HL-60/S4 treated with retinoic acid at 250 ng/mL for 4 days and 3 days (cell line): ENCODE data around the gene RNF152.
"Not testable (repeated sequence)": the region's sequence is repeated elsewhere in the genome, so short reads cannot be mapped to it uniquely, and the experiment has no call there.

ENCODE experiments used
- in situ Hi-C: fragments of 300-500 bp; cut with MboI; formaldehyde crosslinking; loops from 2 replicates; pipeline ENCODE4 v1.7.0; 2022; ENCODE audit warnings: low sequenced_read_pairs

Gene RNF152

GRCh38 chr18:61824733-61825363, 68.0 kb downstream of the RNF152 start:
- in situ Hi-C loops: no loop called here

GRCh38 chr18:61823595-61823994, 69.2 kb downstream of the RNF152 start:
- in situ Hi-C loops: no loop called here

- in situ Hi-C loops: no loop called here
These were observed 69.9 kb downstream of the RNF152 start for GRCh38 chr18:61822879-61823278.

- in situ Hi-C loops: no loop called here
These were observed 71.1 kb downstream of the RNF152 start for GRCh38 chr18:61821748-61822147.

DNA sequence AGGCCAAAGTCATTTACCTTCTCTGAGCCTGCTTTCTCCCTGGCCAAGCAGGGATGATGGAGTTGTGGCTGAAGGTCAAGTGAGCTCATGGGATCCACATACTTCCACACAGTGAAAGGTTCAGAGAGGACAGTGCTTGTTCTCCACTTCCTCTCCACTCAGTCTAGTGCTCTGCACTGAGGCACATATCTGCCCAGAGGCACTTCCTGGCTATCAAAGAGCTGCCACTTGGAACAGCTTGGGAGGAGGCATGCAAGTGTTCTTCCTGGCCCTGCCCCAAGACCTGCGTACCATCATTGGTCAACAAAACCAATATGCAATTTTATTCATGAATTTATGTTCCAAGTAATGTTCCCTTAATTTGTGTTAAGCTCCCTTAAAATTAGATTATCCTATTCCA, 71.9 kb downstream of the RNF152 start:
- in situ Hi-C loops: no loop called here

GRCh38 chr18:61817086-61817485, 75.7 kb downstream of the RNF152 start:
- in situ Hi-C loops: no loop called here

- in situ Hi-C loops: no loop called here
These were observed 76.8 kb downstream of the RNF152 start for GRCh38 chr18:61815885-61816470.

DNA sequence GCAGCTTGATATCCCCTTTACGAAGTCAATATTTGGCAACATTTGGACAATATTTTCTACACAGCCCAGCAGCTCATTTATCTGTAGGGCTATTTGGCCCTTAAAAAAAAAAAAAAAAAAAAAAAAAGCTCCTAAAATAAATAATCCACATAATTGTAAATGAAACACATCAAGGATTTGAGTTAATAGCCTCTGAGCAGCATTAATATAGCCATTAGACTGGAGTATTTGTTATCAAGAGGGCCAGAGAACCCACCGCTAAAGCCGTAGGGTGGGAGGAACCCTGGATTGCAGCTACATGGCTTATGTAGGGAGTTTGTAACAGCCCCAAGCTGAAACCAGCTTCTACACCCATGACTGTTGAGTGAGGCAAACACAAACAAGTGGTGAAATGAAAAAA, 84.5 kb downstream of the RNF152 start:
- in situ Hi-C loops: no loop called here

DNA sequence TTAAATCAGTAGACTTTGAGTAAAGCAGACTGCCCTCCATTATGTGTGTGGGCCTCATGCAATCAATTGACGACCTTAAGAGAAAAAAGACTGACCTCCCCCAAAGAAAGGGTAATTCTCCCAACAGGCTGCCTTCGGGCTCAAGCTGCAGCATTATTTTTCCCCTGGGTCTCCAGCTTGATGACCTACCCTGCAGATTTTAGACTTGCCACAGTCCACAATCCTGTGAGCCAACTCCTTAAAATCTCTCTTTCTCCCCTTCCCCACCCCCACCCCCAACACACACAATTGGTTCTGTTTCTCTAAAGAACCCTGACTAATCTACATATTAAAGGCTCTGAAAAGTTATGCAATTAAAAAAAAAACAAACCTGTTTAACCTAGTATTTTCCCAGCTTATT, 89.4 kb downstream of the RNF152 start:
- in situ Hi-C loops: no loop called here

DNA sequence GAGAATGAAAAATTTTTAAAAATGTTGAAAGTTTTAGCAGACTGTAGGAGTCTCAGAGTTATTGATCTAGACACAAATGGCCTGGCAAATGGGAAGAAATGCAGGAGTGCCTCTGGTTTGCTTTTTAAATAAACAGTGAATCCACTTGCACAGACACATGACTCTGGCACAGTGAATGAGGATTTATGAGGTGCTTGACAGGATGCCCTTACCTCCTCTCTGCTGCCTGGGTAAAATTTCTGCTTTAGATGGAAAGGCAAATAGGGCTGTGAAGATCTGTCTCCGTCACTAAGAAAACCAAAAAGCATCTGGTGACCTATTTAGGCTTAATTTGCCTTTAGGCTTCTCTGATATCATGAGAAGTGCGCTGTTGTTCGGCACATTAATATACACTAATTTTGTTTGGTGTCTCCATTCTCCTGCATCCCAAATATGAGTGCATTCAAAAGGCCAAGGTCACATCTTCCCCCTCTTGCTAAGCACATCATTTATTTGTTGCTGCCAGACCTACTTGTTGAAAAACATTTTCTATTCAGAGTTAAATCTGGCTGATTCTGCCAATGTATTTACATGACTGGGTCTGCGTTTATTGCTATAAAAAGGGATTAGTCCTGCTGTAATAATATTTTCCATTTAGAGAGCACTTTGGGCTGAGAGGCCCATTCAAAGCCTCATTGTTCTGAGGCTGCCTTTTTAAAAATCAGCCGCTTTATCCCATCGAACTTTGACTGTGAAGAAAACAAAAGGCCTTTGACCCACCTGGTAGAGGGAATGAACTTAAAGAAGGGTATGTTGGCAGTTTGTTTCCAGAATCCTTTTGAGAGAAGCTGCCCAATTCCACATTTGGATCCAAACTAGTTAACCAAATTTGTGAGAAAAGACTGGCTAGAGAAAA, 94.9 kb downstream of the RNF152 start:
- in situ Hi-C loops: no loop called here

DNA sequence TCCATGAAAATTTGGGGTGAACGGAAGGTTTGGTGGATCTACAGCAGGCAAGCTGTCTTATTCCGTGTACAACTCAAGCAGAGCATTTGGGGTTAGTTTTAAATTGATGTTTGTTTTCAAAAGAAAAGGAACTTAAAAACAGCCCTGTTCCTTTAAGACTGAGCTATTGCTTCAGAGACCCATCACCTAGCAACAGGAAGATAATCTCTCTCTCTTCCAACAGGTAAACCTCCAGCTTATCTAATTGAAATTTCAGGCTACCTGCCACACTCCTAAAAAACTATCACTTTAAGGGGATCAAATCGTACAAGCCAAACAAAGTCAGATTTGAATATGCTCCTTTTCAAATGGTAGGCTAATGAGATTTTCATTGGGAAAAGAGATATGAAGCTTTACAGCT, 101.8 kb downstream of the RNF152 start:
- in situ Hi-C loops: no loop called here

DNA sequence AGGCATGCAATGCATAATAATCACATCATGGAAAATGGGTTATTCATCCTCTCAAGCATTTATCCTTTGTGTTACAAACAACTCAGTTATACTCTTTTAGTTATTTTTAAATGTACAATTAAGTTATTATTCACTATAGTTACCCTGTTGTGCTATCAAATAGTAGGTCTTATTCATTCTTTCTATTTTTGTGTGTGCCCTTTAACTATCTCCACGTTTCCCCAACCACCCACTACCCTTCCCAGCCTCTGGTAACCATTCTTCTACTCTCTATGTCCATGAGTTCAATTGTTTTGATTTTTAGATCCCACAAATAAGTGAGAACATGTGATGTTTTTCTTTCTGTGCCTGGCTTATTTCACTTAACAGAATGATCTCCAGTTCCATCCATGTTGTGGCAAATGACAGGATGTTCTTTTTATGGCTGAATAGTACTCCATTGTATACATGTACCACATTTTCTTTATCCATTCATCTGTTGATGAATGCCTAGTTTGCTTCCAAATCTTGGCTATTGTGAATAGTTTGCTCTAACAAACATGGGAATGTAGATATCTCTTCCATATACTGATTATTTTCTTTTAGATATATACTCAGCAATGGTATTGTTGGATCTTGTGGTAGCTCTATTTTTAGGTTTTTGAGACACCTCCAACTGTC, 105.7 kb downstream of the RNF152 start:
- in situ Hi-C loops: not testable (repeated sequence)

- in situ Hi-C loops: no loop called here
These were observed 107.2 kb downstream of the RNF152 start for GRCh38 chr18:61785588-61785987.

GRCh38 chr18:61784834-61785233, 108.0 kb downstream of the RNF152 start:
- in situ Hi-C loops: no loop called here

GRCh38 chr18:61782545-61782944, 110.3 kb downstream of the RNF152 start:
- in situ Hi-C loops: no loop called here

DNA sequence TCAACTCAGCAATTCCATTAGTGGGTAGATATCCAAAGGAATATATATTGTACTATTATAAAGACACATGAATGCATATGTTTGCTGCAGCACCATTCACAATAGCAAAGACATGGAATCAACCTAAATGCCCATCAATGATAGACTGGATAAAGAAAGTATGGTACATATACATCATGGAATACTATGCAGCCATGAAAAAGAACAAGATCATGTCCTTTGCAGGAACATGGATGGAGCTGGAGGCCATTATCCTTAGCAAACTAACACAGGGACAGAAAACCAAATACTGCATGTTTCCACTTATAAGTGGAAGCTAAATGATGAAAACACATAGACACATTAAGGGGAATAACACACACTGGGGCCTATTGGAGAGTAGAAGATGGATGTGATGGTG, 116.6 kb downstream of the RNF152 start:
- in situ Hi-C loops: not testable (repeated sequence)

GRCh38 chr18:61774846-61775245, 118.0 kb downstream of the RNF152 start:
- in situ Hi-C loops: no loop called here

GRCh38 chr18:61772293-61772848, 120.4 kb downstream of the RNF152 start:
- in situ Hi-C loops: no loop called here

DNA sequence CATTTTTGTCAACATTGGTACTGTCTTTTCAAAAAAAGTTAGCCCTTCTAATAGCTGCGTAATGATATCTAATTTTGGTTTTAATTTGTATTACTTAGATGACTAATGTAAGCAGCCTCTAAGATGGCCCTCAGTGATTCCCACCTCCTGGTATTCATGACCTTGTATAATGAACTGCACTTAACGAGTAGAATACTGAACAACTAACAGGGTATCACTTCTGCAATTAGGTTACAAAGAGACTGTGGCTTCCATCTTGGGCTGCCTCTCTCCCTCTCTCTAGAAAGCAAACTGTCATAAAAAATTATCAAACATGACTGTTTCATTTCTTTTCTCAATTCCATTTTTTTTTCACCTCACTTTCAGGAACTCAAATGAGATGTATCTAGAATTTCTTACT, 120.9 kb downstream of the RNF152 start:
- in situ Hi-C loops: no loop called here

GRCh38 chr18:61770279-61770678, 122.5 kb downstream of the RNF152 start:
- in situ Hi-C loops: no loop called here

DNA sequence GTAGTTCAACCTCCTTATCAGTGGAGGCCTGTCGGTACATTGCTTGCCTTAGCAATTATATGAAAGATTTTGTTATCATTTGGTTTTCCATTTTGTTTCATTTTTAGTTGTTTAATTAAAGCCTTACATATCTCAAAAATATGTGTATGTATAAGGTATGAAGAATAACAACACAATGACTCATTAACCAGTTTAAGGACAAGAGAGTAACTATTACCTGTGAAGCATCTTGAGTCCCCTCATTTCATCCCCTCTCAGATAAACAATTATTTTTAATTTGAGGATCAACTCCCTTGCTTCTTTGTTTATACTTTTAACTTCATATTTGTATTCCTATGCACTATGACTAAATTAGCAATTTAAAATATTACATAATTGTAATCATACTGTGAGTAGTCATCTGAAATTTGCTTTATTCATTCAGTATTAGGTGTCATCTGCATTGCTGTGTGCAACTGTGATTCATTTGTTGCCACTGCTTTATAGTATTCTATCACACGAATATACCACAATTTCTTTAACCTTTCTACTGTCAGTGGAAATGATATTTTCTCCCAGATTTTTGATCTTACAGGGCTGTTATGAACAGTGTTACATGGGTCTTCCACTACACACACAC, 126.4 kb downstream of the RNF152 start:
- in situ Hi-C loops: no loop called here
